Neural cell (in vitro differentiated cells): ENCODE measurements around the gene MVK. TPM values are rescaled to one million over a fixed set of nuclear protein-coding genes. Genes with fewer than 3 reads are reported as not detected.

Source experiments
- H2AFZ ChIP-seq: fragments of 200-600, 300-800 bp; sonication (generic), shearing (Covaris generic); 2 replicates; pipeline ENCODE4 v1.6.0; 2014; ENCODE audit warnings: low read depth, mild to moderate bottlenecking, antibody characterized with exemption, low read length, moderate library complexity
- H3F3A ChIP-seq: fragments of 200-600 bp; shearing (Covaris generic); 2 replicates; pipeline ENCODE4 v1.6.1; 2016; ENCODE audit warnings: mild to moderate bottlenecking, moderate library complexity, mixed read lengths, antibody characterized with exemption, low read length; ENCODE audit not compliant: insufficient read depth, poor library complexity, severe bottlenecking
- H3K27ac ChIP-seq: fragments of 200-600, 300-800 bp; sonication (generic), shearing (Covaris generic); 2 replicates; pipeline ENCODE4 v1.5.1; 2014; ENCODE audit warnings: mild to moderate bottlenecking, low read length, moderate library complexity
- H3K27me3 ChIP-seq: fragments of 300-800, 200-600 bp; sonication (generic), shearing (Covaris generic); 2 replicates; pipeline ENCODE4 v1.6.0; 2014; ENCODE audit warnings: mild to moderate bottlenecking, low read depth, low read length, moderate library complexity; ENCODE audit not compliant: insufficient read depth
- H3K36me3 ChIP-seq: fragments of 300-800, 200-600 bp; sonication (generic), shearing (Covaris generic); 2 replicates; pipeline ENCODE4 v1.5.1; 2014; ENCODE audit warnings: mild to moderate bottlenecking, antibody characterized with exemption, low read length, moderate library complexity; ENCODE audit not compliant: insufficient read depth
- H3K4me2 ChIP-seq: fragments of 300-800, 200-600 bp; sonication (generic), shearing (Covaris generic); 2 replicates; pipeline ENCODE4 v1.6.0; 2014; ENCODE audit warnings: mild to moderate bottlenecking, low read length
- H3K4me3 ChIP-seq: fragments of 300-800, 200-600 bp; sonication (generic), shearing (Covaris generic); 2 replicates; pipeline ENCODE4 v1.5.1; 2014; ENCODE audit warnings: mild to moderate bottlenecking, low read length, moderate library complexity
- H3K79me2 ChIP-seq: fragments of 200-600 bp; shearing (Covaris generic); replicated peaks from 2 replicates; pipeline ENCODE4 v1.6.0; 2014; ENCODE audit warnings: mild to moderate bottlenecking, low read length, moderate library complexity; ENCODE audit not compliant: insufficient read depth
- H3K9ac ChIP-seq: fragments of 300-800, 200-600 bp; sonication (generic), shearing (Covaris generic); 2 replicates; pipeline ENCODE4 v1.6.1; 2016; ENCODE audit warnings: mild to moderate bottlenecking, low read length, mixed read lengths
- H3K9me2 ChIP-seq: fragments of 200-600 bp; shearing (Covaris generic); 2 replicates; pipeline ENCODE4 v1.6.1; 2016; ENCODE audit warnings: mild to moderate bottlenecking, low read length, mixed read lengths; ENCODE audit not compliant: insufficient read depth
- H3K9me3 ChIP-seq: fragments of 200-600, 300-800 bp; sonication (generic), shearing (Covaris generic); 2 replicates; pipeline ENCODE4 v1.6.1; 2016; ENCODE audit warnings: mild to moderate bottlenecking, mixed run types, low read length, moderate library complexity, mixed read lengths
- H4K20me1 ChIP-seq: fragments of 200-600 bp; shearing (Covaris generic); 2 replicates; pipeline ENCODE4 v1.6.1; 2016; ENCODE audit warnings: mild to moderate bottlenecking, mixed run types; ENCODE audit not compliant: insufficient read depth
- EP300 ChIP-seq: fragments of 450-650 bp; conservative IDR thresholded peaks from 2 replicates; pipeline ENCODE4 v1.6.1; 2014; ENCODE audit warnings: antibody characterized with exemption, mild to moderate bottlenecking, moderate library complexity; ENCODE audit not compliant: poor library complexity, severe bottlenecking
- EZH2 ChIP-seq: fragments of 200-600, 300-800 bp; shearing (Covaris generic), sonication (generic); IDR thresholded peaks from 2 replicates; pipeline ENCODE4 v1.6.1; 2014; ENCODE audit warnings: antibody characterized with exemption, low read length, borderline replicate concordance, mild to moderate bottlenecking; ENCODE audit not compliant: insufficient read depth, poor library complexity, severe bottlenecking
- POLR2AphosphoS5 ChIP-seq: IDR thresholded peaks from 2 replicates; pipeline ENCODE4 v1.6.1; 2012
- RAD21 ChIP-seq: fragments of 450-650 bp; conservative IDR thresholded peaks from 2 replicates; pipeline ENCODE4 v1.6.1; 2014; ENCODE audit warnings: antibody characterized with exemption, mild to moderate bottlenecking, moderate library complexity
- SMC3 ChIP-seq: fragments of 450-650 bp; conservative IDR thresholded peaks from 2 replicates; pipeline ENCODE4 v1.6.1; 2014; ENCODE audit warnings: antibody characterized with exemption, mild to moderate bottlenecking, moderate library complexity; ENCODE audit not compliant: poor library complexity
- TAF1 ChIP-seq: IDR thresholded peaks from 2 replicates; pipeline ENCODE4 v1.6.1; 2012; ENCODE audit warnings: low read depth
- polyA plus RNA-seq: library from polyadenylated mRNA; depleted of rRNA; stranded (reverse); fragments of >200 nt; gene quantifications from 2 replicates; pipeline ENCODE4 v1.2.3, GENCODE V29; 2014
- TF ChIP-seq, protein P1 (sequence below): IDR thresholded peaks from 2 replicates; pipeline ENCODE4 v1.6.1; 2012; ENCODE audit warnings: borderline replicate concordance
- TF ChIP-seq, protein P2 (sequence below): fragments of 450-650 bp; IDR thresholded peaks from 2 replicates; pipeline ENCODE4 v1.5.1; 2014; ENCODE audit warnings: antibody characterized with exemption, mild to moderate bottlenecking, moderate library complexity; ENCODE audit not compliant: poor library complexity, severe bottlenecking

The MVK gene
- polyA plus RNA-seq, 1 donor from 2014 or later = 45.7 TPM

DNA sequence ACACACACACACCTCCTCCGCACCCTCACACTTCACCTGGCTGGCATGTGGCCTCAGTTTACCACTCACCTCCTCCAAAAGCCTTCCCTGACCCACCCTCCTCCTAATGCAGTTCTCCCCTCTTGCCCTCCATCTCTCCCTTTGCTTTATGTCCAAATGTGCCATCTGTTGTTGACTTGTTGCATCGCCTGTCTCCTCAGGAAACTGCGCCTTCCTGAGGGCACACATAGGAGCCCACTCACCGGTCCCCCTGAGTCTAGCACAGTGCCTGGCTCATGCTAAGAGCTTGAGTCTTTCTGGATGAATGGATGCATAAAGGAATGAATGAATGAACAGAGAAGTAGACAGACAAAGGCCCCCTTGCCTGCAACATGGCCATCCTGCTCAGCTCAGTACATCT lies 34.0 kb downstream of the MVK start:
- H3K9ac ChIP-seq = no peak overlapping the region
- H3K27ac ChIP-seq = no peak overlapping the region
- no peaks in the 10 kb centered on the region for H3K36me3 ChIP-seq
- H3K4me2 ChIP-seq = no peak overlapping the region
- no peaks in the 10 kb centered on the region for H3K79me2 ChIP-seq
- TF ChIP-seq, protein P1, sequence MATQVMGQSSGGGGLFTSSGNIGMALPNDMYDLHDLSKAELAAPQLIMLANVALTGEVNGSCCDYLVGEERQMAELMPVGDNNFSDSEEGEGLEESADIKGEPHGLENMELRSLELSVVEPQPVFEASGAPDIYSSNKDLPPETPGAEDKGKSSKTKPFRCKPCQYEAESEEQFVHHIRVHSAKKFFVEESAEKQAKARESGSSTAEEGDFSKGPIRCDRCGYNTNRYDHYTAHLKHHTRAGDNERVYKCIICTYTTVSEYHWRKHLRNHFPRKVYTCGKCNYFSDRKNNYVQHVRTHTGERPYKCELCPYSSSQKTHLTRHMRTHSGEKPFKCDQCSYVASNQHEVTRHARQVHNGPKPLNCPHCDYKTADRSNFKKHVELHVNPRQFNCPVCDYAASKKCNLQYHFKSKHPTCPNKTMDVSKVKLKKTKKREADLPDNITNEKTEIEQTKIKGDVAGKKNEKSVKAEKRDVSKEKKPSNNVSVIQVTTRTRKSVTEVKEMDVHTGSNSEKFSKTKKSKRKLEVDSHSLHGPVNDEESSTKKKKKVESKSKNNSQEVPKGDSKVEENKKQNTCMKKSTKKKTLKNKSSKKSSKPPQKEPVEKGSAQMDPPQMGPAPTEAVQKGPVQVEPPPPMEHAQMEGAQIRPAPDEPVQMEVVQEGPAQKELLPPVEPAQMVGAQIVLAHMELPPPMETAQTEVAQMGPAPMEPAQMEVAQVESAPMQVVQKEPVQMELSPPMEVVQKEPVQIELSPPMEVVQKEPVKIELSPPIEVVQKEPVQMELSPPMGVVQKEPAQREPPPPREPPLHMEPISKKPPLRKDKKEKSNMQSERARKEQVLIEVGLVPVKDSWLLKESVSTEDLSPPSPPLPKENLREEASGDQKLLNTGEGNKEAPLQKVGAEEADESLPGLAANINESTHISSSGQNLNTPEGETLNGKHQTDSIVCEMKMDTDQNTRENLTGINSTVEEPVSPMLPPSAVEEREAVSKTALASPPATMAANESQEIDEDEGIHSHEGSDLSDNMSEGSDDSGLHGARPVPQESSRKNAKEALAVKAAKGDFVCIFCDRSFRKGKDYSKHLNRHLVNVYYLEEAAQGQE = no peak
- TF ChIP-seq, protein P2, sequence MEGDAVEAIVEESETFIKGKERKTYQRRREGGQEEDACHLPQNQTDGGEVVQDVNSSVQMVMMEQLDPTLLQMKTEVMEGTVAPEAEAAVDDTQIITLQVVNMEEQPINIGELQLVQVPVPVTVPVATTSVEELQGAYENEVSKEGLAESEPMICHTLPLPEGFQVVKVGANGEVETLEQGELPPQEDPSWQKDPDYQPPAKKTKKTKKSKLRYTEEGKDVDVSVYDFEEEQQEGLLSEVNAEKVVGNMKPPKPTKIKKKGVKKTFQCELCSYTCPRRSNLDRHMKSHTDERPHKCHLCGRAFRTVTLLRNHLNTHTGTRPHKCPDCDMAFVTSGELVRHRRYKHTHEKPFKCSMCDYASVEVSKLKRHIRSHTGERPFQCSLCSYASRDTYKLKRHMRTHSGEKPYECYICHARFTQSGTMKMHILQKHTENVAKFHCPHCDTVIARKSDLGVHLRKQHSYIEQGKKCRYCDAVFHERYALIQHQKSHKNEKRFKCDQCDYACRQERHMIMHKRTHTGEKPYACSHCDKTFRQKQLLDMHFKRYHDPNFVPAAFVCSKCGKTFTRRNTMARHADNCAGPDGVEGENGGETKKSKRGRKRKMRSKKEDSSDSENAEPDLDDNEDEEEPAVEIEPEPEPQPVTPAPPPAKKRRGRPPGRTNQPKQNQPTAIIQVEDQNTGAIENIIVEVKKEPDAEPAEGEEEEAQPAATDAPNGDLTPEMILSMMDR = no peak
- TF ChIP-seq TAF1 = no peak
- no peaks in the 10 kb centered on the region for H3K9me3 ChIP-seq
- H3K4me3 ChIP-seq = no peak overlapping the region
- H4K20me1 ChIP-seq = no peaks in the 10 kb centered on the region
- no peaks in the 10 kb centered on the region for H3F3A ChIP-seq
- no peak overlapping the region for H2AFZ ChIP-seq
- H3K9me2 ChIP-seq = no peaks in the 10 kb centered on the region
- H3K27me3 ChIP-seq = no peaks in the 10 kb centered on the region

DNA sequence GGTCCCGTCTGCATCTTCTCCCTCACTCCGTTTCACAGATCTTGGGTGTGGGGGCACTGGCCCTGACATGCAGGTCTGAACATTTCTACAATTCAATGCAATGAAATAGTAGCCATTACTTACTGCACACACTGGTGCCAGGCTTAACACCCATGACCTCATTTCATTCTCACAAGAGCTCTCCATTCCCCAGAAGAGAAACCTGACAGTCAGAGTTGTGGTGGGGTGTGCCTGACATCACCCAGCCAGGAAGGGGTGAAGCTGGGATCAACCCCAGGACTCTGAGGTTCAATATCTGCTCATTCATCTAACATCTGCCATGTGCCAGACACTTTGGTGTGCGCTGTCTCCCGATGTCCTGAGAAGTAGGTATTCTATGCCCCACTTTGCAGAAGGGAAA lies 34.7 kb downstream of the MVK start:
- Histone ChIP-seq H3K36me3 (no peaks in the 10 kb centered on the region), H4K20me1 (no peaks in the 10 kb centered on the region), H3K4me2 (no peak overlapping the region), H2AFZ (no peak overlapping the region), H3K4me3 (no peak overlapping the region), H3K27me3 (no peaks in the 10 kb centered on the region), H3K27ac (no peak overlapping the region), H3F3A (no peaks in the 10 kb centered on the region), H3K9me3 (no peaks in the 10 kb centered on the region), H3K9ac (no peak overlapping the region), H3K79me2 (no peaks in the 10 kb centered on the region), H3K9me2 (no peaks in the 10 kb centered on the region)
- TF ChIP-seq, protein P1 = no peak
- no peak for TF ChIP-seq POLR2AphosphoS5
- TF ChIP-seq EP300 = no peak
- no peak for TF ChIP-seq TAF1
- TF ChIP-seq EZH2 = no peak
- no peak for TF ChIP-seq SMC3
- TF ChIP-seq RAD21 = no peak
